IMR-90 (cell line): ENCODE measurements around the gene ADGRL3. TPM values are rescaled to one million over a fixed set of nuclear protein-coding genes. Genes with fewer than 3 reads are reported as not detected.

ENCODE experiments used
- ATAC-seq: fragments of 200-7000 bp; cut with Tn5 transposase; 2 replicates; pipeline ENCODE4 v1.9.1; 2020; ENCODE audit warnings: low read depth, mild to moderate bottlenecking, moderate library complexity
- BruUV-seq: library from RNA; stranded (reverse); fragments of 400-500 nt; replicated peaks from 2 replicates; lab custom pipeline; 2021; lab: Mats Ljungman, UMichigan
- CTCF ChIA-PET: fragments of 300-600 bp; formaldehyde crosslinking; extraction: SDS; loops from one replicate; lab custom pipeline; 2021; ENCODE audit warnings: antibody characterized with exemption; lab: Yijun Ruan, JAX
- POLR2A ChIA-PET: fragments of 300-600 bp; sonication (Branson Sonifier 250); formaldehyde crosslinking; loops from one replicate; lab custom pipeline; 2022; ENCODE audit warnings: antibody characterized with exemption; ENCODE audit not compliant: unreplicated experiment; lab: Charles Lee
- DNase-seq: peaks from one replicate; pipeline ENCODE4 v3.0.0; 2013
- H2AFZ ChIP-seq: replicated peaks from 2 replicates; pipeline ENCODE3; 2013; ENCODE audit warnings: low read length, mild to moderate bottlenecking; ENCODE audit not compliant: poor library complexity
- H2AK5ac ChIP-seq: 2 replicates; pipeline ENCODE4 v1.6.1; 2013; ENCODE audit warnings: low read depth, low read length, inconsistent platforms
- H2AK9ac ChIP-seq: replicated peaks from 2 replicates; pipeline ENCODE3; 2013; ENCODE audit warnings: mild to moderate bottlenecking, low read depth, low read length, moderate library complexity; ENCODE audit not compliant: poor library complexity
- H2BK120ac ChIP-seq: 2 replicates; pipeline ENCODE4 v1.6.1; 2013; ENCODE audit warnings: low read depth, low read length, inconsistent platforms
- H2BK15ac ChIP-seq: 3 replicates; pipeline ENCODE4 v1.6.1; 2013; ENCODE audit warnings: low read depth, low read length, inconsistent platforms
- H2BK20ac ChIP-seq: 2 replicates; pipeline ENCODE4 v1.6.1; 2013; ENCODE audit warnings: low read depth, mild to moderate bottlenecking, inconsistent platforms, low read length, moderate library complexity
- H2BK5ac ChIP-seq: 2 replicates; pipeline ENCODE4 v1.6.1; 2013; ENCODE audit warnings: mild to moderate bottlenecking, low read depth, low read length, inconsistent platforms; ENCODE audit not compliant: poor library complexity, severe bottlenecking
- H3K14ac ChIP-seq: replicated peaks from 2 replicates; pipeline ENCODE4 v1.6.1; 2013; ENCODE audit warnings: low read depth, low read length, inconsistent platforms
- H3K18ac ChIP-seq: 2 replicates; pipeline ENCODE4 v1.6.1; 2013; ENCODE audit warnings: low read depth, low read length, control low read depth
- H3K23ac ChIP-seq: 2 replicates; pipeline ENCODE4 v1.6.1; 2013; ENCODE audit warnings: low read depth, low read length, inconsistent platforms
- H3K27ac ChIP-seq: 2 replicates; pipeline ENCODE4 v1.5.1; 2013; ENCODE audit warnings: mild to moderate bottlenecking, control low read depth, low read length; ENCODE audit not compliant: insufficient read depth
- H3K27me3 ChIP-seq: 2 replicates; pipeline ENCODE4 v1.6.1; 2013; ENCODE audit warnings: low read length; ENCODE audit not compliant: control insufficient read depth, insufficient read depth
- H3K36me3 ChIP-seq: 2 replicates; pipeline ENCODE4 v1.6.1; 2013; ENCODE audit warnings: low read length, mixed read lengths; ENCODE audit not compliant: control insufficient read depth, insufficient read depth
- H3K4ac ChIP-seq: 2 replicates; pipeline ENCODE4 v1.6.1; 2013; ENCODE audit warnings: low read depth, low read length, inconsistent platforms
- H3K4me1 ChIP-seq: 2 replicates; pipeline ENCODE4 v1.6.1; 2013; ENCODE audit warnings: low read length, mixed read lengths; ENCODE audit not compliant: control insufficient read depth, insufficient read depth
- H3K4me2 ChIP-seq: 2 replicates; pipeline ENCODE4 v1.6.1; 2013; ENCODE audit warnings: low read depth, mild to moderate bottlenecking, control low read depth, low read length, moderate library complexity
- H3K4me3 ChIP-seq: 2 replicates; pipeline ENCODE4 v1.5.1; 2013; ENCODE audit warnings: low read depth, mild to moderate bottlenecking, control low read depth, low read length, moderate library complexity; ENCODE audit not compliant: insufficient read depth
- H3K56ac ChIP-seq: 2 replicates; pipeline ENCODE4 v1.6.1; 2013; ENCODE audit warnings: low read length, inconsistent platforms; ENCODE audit not compliant: insufficient read depth; ENCODE audit errors: extremely low read depth
- H3K79me1 ChIP-seq, 2 experiments: 2 replicates each; pipeline ENCODE4 v1.6.1; 2013; ENCODE audit warnings: low read length in 2 of 2, inconsistent platforms in 1 of 2, low read depth in 1 of 2
- H3K9ac ChIP-seq: 2 replicates; pipeline ENCODE4 v1.6.1; 2013; ENCODE audit warnings: low read depth, low read length, control low read depth
- H3K9me1 ChIP-seq: 2 replicates; pipeline ENCODE4 v1.6.1; 2013; ENCODE audit warnings: low read length, inconsistent platforms; ENCODE audit not compliant: insufficient read depth
- H3K9me3 ChIP-seq: 2 replicates; pipeline ENCODE4 v1.6.1; 2013; ENCODE audit warnings: low read length; ENCODE audit not compliant: control insufficient read depth, insufficient read depth
- H4K20me1 ChIP-seq: 2 replicates; pipeline ENCODE4 v1.6.1; 2013; ENCODE audit warnings: low read length, inconsistent platforms; ENCODE audit not compliant: insufficient read depth
- H4K5ac ChIP-seq: 2 replicates; pipeline ENCODE4 v1.6.1; 2013; ENCODE audit warnings: mild to moderate bottlenecking, low read depth, low read length, control low read depth
- H4K8ac ChIP-seq, 2 experiments: 2 replicates each; pipeline ENCODE4 v1.6.1; 2013; ENCODE audit warnings: low read depth in 2 of 2, low read length in 2 of 2, control low read depth in 1 of 2, inconsistent platforms in 1 of 2
- H4K91ac ChIP-seq: 2 replicates; pipeline ENCODE4 v1.6.1; 2013; ENCODE audit warnings: low read depth, low read length, inconsistent platforms; ENCODE audit not compliant: insufficient read depth
- BHLHE40 ChIP-seq: fragments of 150-350 bp; IDR thresholded peaks from 2 replicates; pipeline ENCODE4 v1.6.1; 2016; ENCODE audit warnings: mild to moderate bottlenecking, low read depth, low read length
- CEBPB ChIP-seq: IDR thresholded peaks from 2 replicates; pipeline ENCODE4 v1.6.1; 2012; ENCODE audit warnings: low read depth, low read length, improper control_type of control experiment
- CHD1 ChIP-seq: IDR thresholded peaks from 2 replicates; pipeline ENCODE4 v1.6.1; 2012; ENCODE audit warnings: low read depth, low read length, improper control_type of control experiment
- FOS ChIP-seq: fragments of 150-350 bp; IDR thresholded peaks from 2 replicates; pipeline ENCODE4 v1.6.1; 2016; ENCODE audit warnings: low read depth, low read length
- MAFK ChIP-seq: IDR thresholded peaks from 2 replicates; pipeline ENCODE4 v1.6.1; 2012; ENCODE audit warnings: low read depth, low read length, improper control_type of control experiment
- MAZ ChIP-seq: IDR thresholded peaks from 2 replicates; pipeline ENCODE4 v1.6.1; 2012; ENCODE audit warnings: low read depth, mild to moderate bottlenecking, low read length, improper control_type of control experiment, moderate library complexity, borderline replicate concordance
- MXI1 ChIP-seq: IDR thresholded peaks from 2 replicates; pipeline ENCODE4 v1.6.1; 2012; ENCODE audit warnings: low read depth, mild to moderate bottlenecking, low read length, moderate library complexity, borderline replicate concordance
- NFE2L2 ChIP-seq: fragments of 150-350 bp; IDR thresholded peaks from 2 replicates; pipeline ENCODE4 v1.6.1; 2016; ENCODE audit warnings: low read depth, mild to moderate bottlenecking, low read length
- POLR2A ChIP-seq: IDR thresholded peaks from 2 replicates; pipeline ENCODE4 v1.6.1; 2012; ENCODE audit warnings: mild to moderate bottlenecking, low read depth, low read length
- RAD21 ChIP-seq: IDR thresholded peaks from 2 replicates; pipeline ENCODE4 v1.6.1; 2012; ENCODE audit warnings: low read length, improper control_type of control experiment
- RCOR1 ChIP-seq: IDR thresholded peaks from 2 replicates; pipeline ENCODE4 v1.6.1; 2012; ENCODE audit warnings: mild to moderate bottlenecking, low read length, improper control_type of control experiment; ENCODE audit not compliant: insufficient replicate concordance
- RFX5 ChIP-seq: IDR thresholded peaks from 2 replicates; pipeline ENCODE4 v1.8.0; 2012; ENCODE audit warnings: low read depth, mild to moderate bottlenecking, low read length, moderate library complexity
- SMC3 ChIP-seq: fragments of 150-350 bp; IDR thresholded peaks from 2 replicates; pipeline ENCODE4 v1.6.1; 2016; ENCODE audit warnings: low read depth, mild to moderate bottlenecking, antibody characterized with exemption, low read length, moderate library complexity
- WGBS, 2 experiments: methylation state at CpG; one replicate each; pipeline versions ENCODE4 v1.1.5 to v1.1.7; 2013; ENCODE audit warnings: missing lambda C conversion rate in 2 of 2; ENCODE audit not compliant: insufficient read length in 1 of 2; ENCODE audit errors: extremely low coverage in 2 of 2; 5-methylcytosine and 5-hydroxymethylcytosine counted together
- dilution Hi-C: fragments of 300-500 bp; cut with HindIII; formaldehyde crosslinking; loops from one replicate; pipeline ENCODE4 v1.14.3; 2018; ENCODE audit warnings: low sequenced_read_pairs; ENCODE audit not compliant: unreplicated experiment
- in situ Hi-C: fragments of 300-500 bp; cut with MboI; formaldehyde crosslinking; loops from 3 replicates; pipeline ENCODE4 v1.14.3; 2019; ENCODE audit warnings: low sequenced_read_pairs, inconsistent platforms, mixed read lengths
- intact Hi-C: fragments of 100-400 bp; cut with micrococcal nuclease; formaldehyde crosslinking; loops from 2 replicates; pipeline ENCODE4 v1.10.0; 2022
- polyA plus RNA-seq, 3 experiments: library from polyadenylated mRNA; depleted of rRNA; stranded (reverse); fragments of >200 nt; gene quantifications; 2 replicates each; pipeline ENCODE4 v1.2.3, GENCODE V29; 2012; ENCODE audit warnings: low replicate concordance in 1 of 3
- total RNA-seq: library from RNA; depleted of rRNA; stranded (reverse); fragments of >200 nt; gene quantifications from 2 replicates; pipeline ENCODE4 v1.2.3, GENCODE V29; 2012
- TF ChIP-seq, protein P1 (sequence below): conservative IDR thresholded peaks from 2 replicates; pipeline ENCODE4 v1.5.1; 2012; ENCODE audit warnings: mild to moderate bottlenecking, low read depth, low read length, improper control_type of control experiment
- TF ChIP-seq, protein P2 (sequence below): fragments of 150-350 bp; IDR thresholded peaks from 2 replicates; pipeline ENCODE4 v1.6.1; 2017; ENCODE audit warnings: mild to moderate bottlenecking, antibody characterized with exemption, low read length, low read depth
- TF ChIP-seq, protein P3 (sequence below): fragments of 150-350 bp; IDR thresholded peaks from 2 replicates; pipeline ENCODE4 v1.6.1; 2016; ENCODE audit warnings: low read depth, mild to moderate bottlenecking, low read length, moderate library complexity, borderline replicate concordance

The ADGRL3 gene
- total and polyA plus RNA-seq, 2 of the 4 experiments (the other 2 are of a cell fraction): 0.46 to 2.5 TPM

DNA sequence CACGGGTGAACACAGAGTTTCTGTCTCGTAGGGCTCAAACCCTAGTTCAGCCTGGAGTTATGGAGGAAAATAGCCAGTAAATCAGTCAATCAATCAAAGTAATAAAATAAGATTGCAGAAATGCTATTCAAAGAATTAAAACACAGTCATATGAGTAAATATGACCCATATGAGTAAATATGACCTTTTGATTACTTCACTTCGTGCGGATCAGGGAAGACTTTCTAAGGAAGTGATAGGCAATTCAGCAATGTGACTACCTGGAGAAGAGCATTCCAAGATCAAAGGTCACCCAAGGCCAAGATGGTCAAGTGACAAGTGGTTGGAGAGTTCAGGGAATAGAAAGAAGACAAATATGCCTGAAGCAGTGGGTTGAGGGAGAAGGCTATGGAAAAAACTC lies 722.6 kb downstream of the ADGRL3 start:
- H4K8ac ChIP-seq: no peak overlapping the region

More for the DNA sequence above, 722.6 kb downstream of the ADGRL3 start:
- dilution Hi-C loops (no loop called here), in situ Hi-C loops (no loop called here), intact Hi-C loops (no loop called here)
- Histone ChIP-seq H3K9ac (no peak overlapping the region), H4K20me1 (no peaks in the 10 kb centered on the region), H3K56ac (no peak overlapping the region), H3K4me2 (no peak overlapping the region), H2BK20ac (no peak overlapping the region), H3K4me1 (no peaks in the 10 kb centered on the region), H2AK9ac (no peak overlapping the region), H3K4me3 (no peak overlapping the region), H2BK5ac (no peak overlapping the region), H3K79me1 (no peaks in the 10 kb centered on the region), H3K27ac (no peak overlapping the region), H2BK120ac (no peak overlapping the region), H3K18ac (no peak overlapping the region), H3K9me1 (no peaks in the 10 kb centered on the region), H4K5ac (no peak overlapping the region), H4K91ac (no peak overlapping the region), H3K36me3 (no peaks in the 10 kb centered on the region), H2AK5ac (no peak overlapping the region), H3K4ac (no peak overlapping the region), H3K23ac (no peak overlapping the region), H2BK15ac (no peak overlapping the region), H3K14ac (no peak overlapping the region), H3K27me3 (no peaks in the 10 kb centered on the region), H2AFZ (no peak overlapping the region), H3K9me3 (no peaks in the 10 kb centered on the region)
- no CpG with 5 or more reads among the region's 4 CpGs for WGBS, 2 experiments
- no TSS peak for BruUV-seq
- DNase-seq (no peak), ATAC-seq (no peak)
- ChIA-PET POLR2A (no interaction called here), CTCF (no interaction called here)
- TF ChIP-seq CEBPB (no peak), SMC3 (no peak), MAFK (no peak), RFX5 (no peak), RAD21 (no peak), BHLHE40 (no peak), POLR2A (no peak), MXI1 (no peak), RCOR1 (no peak), MAZ (no peak), NFE2L2 (no peak), CHD1 (no peak), FOS (no peak)
- TF ChIP-seq, protein P1, sequence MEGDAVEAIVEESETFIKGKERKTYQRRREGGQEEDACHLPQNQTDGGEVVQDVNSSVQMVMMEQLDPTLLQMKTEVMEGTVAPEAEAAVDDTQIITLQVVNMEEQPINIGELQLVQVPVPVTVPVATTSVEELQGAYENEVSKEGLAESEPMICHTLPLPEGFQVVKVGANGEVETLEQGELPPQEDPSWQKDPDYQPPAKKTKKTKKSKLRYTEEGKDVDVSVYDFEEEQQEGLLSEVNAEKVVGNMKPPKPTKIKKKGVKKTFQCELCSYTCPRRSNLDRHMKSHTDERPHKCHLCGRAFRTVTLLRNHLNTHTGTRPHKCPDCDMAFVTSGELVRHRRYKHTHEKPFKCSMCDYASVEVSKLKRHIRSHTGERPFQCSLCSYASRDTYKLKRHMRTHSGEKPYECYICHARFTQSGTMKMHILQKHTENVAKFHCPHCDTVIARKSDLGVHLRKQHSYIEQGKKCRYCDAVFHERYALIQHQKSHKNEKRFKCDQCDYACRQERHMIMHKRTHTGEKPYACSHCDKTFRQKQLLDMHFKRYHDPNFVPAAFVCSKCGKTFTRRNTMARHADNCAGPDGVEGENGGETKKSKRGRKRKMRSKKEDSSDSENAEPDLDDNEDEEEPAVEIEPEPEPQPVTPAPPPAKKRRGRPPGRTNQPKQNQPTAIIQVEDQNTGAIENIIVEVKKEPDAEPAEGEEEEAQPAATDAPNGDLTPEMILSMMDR: no peak
- TF ChIP-seq, protein P2, sequence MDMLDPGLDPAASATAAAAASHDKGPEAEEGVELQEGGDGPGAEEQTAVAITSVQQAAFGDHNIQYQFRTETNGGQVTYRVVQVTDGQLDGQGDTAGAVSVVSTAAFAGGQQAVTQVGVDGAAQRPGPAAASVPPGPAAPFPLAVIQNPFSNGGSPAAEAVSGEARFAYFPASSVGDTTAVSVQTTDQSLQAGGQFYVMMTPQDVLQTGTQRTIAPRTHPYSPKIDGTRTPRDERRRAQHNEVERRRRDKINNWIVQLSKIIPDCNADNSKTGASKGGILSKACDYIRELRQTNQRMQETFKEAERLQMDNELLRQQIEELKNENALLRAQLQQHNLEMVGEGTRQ: no peak
- TF ChIP-seq, protein P3, sequence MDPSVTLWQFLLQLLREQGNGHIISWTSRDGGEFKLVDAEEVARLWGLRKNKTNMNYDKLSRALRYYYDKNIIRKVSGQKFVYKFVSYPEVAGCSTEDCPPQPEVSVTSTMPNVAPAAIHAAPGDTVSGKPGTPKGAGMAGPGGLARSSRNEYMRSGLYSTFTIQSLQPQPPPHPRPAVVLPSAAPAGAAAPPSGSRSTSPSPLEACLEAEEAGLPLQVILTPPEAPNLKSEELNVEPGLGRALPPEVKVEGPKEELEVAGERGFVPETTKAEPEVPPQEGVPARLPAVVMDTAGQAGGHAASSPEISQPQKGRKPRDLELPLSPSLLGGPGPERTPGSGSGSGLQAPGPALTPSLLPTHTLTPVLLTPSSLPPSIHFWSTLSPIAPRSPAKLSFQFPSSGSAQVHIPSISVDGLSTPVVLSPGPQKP: no peak
